ENCODE data around the gene COL9A2. TPM values are rescaled to one million over a fixed set of nuclear protein-coding genes. Genes with fewer than 3 reads are reported as not detected.

The COL9A2 gene
- total RNA-seq, 1 experiment from 2014 or later, result 0.43 TPM

DNA sequence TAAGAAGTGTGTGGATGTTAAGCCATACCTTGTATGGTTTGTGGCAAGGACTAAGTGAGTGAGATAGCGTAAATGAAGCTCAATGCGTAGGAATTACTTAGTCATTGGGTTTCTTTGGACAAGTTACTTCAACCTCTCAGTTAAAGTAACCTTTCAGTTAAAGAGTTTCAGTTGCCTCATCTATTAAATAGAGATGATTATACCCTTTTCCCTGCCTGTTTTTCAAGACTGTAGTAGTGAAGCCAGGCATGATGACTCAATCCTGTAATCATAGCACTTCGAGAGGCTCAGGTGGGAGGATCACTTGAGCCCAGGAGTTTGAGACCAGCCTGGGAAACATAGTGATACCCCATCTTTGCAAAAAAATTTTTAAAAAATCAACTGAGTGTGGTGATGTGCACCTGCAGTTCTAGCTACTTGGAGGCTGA lies 52.7 kb downstream of the COL9A2 start:
- no peak for DNase-seq (ENCODE audit: low read depth)

DNA sequence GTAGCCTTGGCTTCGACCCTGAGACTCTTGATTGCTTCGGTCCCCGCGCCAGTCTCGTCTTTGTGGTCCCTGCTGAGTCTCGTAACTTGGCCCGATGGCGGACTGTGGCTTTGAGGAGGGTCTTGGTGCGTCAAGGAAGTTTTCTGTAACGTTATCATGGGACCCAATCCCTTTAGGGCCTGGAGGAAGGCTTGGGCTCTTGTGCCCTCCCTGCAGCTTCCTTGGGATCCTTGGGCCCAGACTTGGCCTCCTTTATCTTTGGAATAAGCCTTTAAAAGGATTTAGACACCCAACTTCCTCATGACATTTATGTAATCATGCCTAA lies 58.7 kb downstream of the COL9A2 start:
- DNase-seq (ENCODE audit: low read depth), result no peak

DNA sequence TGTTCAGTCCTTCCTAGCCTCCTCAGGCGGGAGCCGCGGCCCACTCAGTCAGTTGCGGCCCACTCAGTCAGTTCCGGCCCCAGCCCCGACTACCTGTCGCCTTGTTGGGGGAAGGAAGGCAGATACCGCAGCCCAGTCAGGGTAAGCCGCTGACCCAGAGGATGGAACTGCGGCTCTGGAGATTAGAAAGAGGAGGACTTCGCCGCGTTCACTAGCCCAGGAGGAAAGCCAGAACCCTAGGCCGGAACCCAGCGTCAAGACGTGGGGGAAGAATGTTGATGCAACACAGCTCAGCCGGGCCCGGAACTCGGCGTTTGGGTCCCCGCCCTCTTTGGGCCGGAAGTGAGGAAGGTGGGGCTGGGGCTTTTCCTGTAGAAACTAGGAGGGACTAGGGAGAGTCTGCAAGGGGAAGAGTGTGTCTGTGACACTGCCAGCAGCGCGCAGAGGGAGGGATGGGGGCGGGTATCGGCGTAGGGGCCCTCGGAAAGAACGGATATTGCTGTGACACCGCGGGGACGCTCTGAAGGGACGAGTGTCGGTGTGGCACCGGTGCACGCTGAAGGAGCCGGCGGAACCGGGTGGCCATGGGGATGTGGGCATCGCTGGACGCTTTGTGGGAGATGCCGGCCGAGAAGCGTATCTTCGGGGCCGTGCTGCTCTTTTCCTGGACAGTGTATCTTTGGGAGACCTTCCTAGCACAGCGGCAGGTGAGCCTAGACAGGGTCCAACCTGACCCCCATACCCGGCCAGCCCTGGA lies 59.2 kb downstream of the COL9A2 start, which contains the start of gene ZMPSTE24:
Gene ZMPSTE24 (plus strand): TSS at position 549 of the 757 bp plus-strand sequence. CDS start 36 bp downstream, at position 585.
- peak; percentile 97 for DNase-seq (ENCODE audit: low read depth)

DNA sequence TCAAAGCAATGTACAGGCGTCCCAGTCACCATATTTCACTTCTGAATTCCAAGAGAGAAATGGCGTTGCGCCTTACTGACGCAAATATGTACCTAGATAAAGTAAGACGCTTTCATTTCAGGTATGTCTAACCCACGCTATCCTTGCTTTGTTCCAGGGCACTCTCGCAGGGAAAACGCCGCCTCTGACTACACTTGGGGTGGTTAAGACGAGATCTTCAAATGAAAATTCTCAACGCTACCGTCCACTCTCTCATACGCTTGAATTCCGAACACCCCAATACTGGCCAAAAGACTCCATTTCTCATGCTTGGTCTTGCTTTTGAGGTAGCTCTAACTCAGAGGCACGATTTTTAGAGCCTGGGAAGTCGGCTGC lies 59.8 kb downstream of the COL9A2 start:
- DNase-seq (ENCODE audit: low read depth), result no peak

DNA sequence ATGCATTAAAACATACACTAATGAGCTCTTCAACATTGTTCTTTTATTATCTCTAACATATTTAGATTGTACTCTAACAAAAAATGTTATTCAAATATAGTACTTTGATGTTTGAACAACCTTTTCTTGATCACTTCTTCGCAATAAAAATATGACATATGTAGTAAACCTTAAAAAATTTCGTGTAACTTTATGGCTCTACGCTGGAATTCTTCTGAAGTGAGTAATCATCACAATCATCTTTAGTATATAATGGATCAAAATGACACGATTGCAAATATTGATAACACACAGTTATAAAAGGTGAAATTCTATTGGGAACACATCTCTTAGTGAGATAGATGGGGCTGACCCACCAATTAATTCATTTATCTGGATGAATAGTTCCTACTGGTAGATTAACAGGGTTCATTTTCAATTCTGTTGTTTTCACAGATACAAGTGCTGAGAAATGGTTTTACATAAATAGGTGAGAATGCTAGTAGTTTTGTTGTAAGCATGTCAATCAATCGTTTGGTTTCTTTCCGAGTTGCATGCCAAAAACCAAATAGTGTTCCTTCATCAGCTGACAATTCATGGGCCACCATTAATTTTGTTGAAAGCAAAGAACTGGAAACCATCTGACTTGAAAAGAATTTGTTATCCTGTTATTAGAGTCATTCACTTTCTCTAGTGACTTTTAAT lies 60.5 kb downstream of the COL9A2 start:
- no peak for DNase-seq (ENCODE audit: low read depth)

DNA sequence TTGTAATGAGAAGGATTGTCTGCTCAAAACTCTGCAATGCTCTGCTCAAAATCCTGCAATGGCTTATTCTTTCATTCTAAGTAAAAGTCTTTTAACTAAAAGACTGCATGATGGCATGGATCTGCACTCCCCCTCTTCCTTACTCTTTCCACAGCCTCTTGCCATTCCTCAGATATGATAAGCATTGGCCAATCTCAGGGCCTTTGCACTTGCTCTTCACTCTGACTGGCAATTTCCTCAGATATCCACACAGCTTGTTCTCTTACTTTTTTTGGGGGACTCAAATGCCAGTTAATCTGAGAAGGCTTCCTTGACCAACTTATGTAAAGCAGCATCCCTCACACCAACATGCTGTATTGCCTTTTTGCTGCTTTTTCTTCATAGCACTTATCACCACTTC lies 61.9 kb downstream of the COL9A2 start:
- DNase-seq (ENCODE audit: low read depth), result no peak

DNA sequence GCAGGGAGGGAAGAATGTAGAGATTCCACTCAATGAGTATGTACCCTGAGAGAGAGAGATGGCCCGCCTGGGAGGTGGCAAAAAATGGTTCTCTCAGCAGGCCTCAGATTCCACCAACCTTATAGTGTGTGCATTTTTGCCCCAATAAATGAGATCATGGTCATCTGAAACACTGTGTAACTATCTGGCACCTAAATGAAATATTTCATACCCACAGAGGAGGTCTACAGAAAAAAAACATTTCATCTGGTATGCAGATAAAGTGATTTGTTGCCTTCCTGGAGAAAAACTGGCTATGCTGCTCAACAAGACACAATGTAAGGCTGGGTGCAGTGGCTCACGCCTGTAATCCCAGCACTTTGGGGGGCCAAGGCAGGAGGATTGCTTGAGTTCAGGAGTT lies 64.5 kb downstream of the COL9A2 start:
- no peak for DNase-seq (ENCODE audit: low read depth)

DNA sequence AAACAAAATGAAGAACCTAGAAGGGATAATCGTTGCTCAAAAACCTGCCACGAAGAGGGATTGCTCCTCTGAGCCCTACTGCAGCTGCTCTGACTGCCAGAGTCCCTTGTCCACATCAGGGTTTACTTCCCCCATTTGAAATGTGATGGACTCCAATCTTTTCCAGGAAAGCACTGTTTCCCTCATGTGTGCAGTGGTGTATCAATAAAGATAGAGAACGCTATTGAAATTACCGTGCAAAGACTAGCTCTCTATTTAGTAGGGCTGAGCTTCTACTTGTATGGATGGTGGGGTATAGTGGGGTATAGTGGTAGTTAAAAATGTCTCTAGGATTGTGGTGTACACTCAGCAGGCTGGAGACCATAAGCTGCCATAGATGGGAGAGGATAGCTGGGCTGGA lies 65.6 kb downstream of the COL9A2 start:
- DNase-seq (ENCODE audit: low read depth), result no peak

Other genes with a start within 250 kb of the COL9A2 start
- 70.5 and 89.1 TPM in 2 replicates for gene PPT1, start 220.0 kb downstream of the COL9A2 start, total RNA-seq (2014; rRNA removed; shearing (Covaris generic))
- gene RLF, start 155.9 kb downstream of the COL9A2 start, total RNA-seq (2014; rRNA removed; shearing (Covaris generic)), result 9.0 and 10.7 TPM in 2 replicates
- gene TMCO2, start 69.3 kb downstream of the COL9A2 start, total RNA-seq (2014; rRNA removed; shearing (Covaris generic)), result not detected in 2 replicates
- 46.8 and 55.7 TPM in 2 replicates for gene ZMPSTE24, start 59.0 kb downstream of the COL9A2 start, total RNA-seq (2014; rRNA removed; shearing (Covaris generic))
- 19.1 and 23.2 TPM in 2 replicates for gene SMAP2, start 56.4 kb upstream of the COL9A2 start, total RNA-seq (2014; rRNA removed; shearing (Covaris generic))
- 4.0 and 5.0 TPM in 2 replicates for gene ZFP69B, start 133.2 kb upstream of the COL9A2 start, total RNA-seq (2014; rRNA removed; shearing (Covaris generic))
- 4.0 and 4.5 TPM in 2 replicates for gene ZFP69, start 160.0 kb upstream of the COL9A2 start, total RNA-seq (2014; rRNA removed; shearing (Covaris generic))
- gene EXO5, start 191.5 kb upstream of the COL9A2 start, total RNA-seq (2014; rRNA removed; shearing (Covaris generic)), result 3.1 and 5.2 TPM in 2 replicates
- gene ZNF684, start 214.4 kb upstream of the COL9A2 start, total RNA-seq (2014; rRNA removed; shearing (Covaris generic)), result 5.5 and 5.8 TPM in 2 replicates

Data from HT1080 (cell line).